ENCODE measurements around the gene PARN.
"Not testable (repeated sequence)": the region's sequence is repeated elsewhere in the genome, so short reads cannot be mapped to it uniquely, and the experiment has no call there.

Gene PARN

GRCh38 chr16:14548933-14549788 is 80.9 kb downstream of the PARN start:
- no peak for DNase-seq (ENCODE audit: low read depth)
- TF ChIP-seq MAX (IDR thresholded peaks at IDR 0.05; ENCODE audit: low read depth, low read length) (no peak), POLR2A (IDR thresholded peaks at IDR 0.05; ENCODE audit: extremely low read depth, insufficient read length) (no peak), CTCF (IDR thresholded peaks at IDR 0.05; ENCODE audit: low read depth, low read length) (no peak), MYC (IDR thresholded peaks at IDR 0.05; ENCODE audit: low read depth, low read length) (no peak)
- H3K4me3 ChIP-seq (ENCODE audit: low read depth, low read length): no peak overlapping the region

- no peak overlapping the region for H3K4me3 ChIP-seq (ENCODE audit: low read depth, low read length)
- no peak for TF ChIP-seq MYC (IDR thresholded peaks at IDR 0.05; ENCODE audit: low read depth, low read length)
- TF ChIP-seq CTCF (IDR thresholded peaks at IDR 0.05; ENCODE audit: low read depth, low read length): no peak
- TF ChIP-seq MAX (IDR thresholded peaks at IDR 0.05; ENCODE audit: low read depth, low read length): no peak
- no peak for TF ChIP-seq POLR2A (IDR thresholded peaks at IDR 0.05; ENCODE audit: extremely low read depth, insufficient read length)
- DNase-seq (ENCODE audit: low read depth): no peak
Observed at GRCh38 chr16:14545346-14545884, 84.6 kb downstream of the PARN start.

- not testable (repeated sequence) for H3K4me3 ChIP-seq (ENCODE audit: low read depth, low read length); DNase-seq (ENCODE audit: low read depth)
Observed at GRCh38 chr16:14544846-14545245, 85.2 kb downstream of the PARN start.

GRCh38 chr16:14539631-14540030 is 90.4 kb downstream of the PARN start:
- DNase-seq (ENCODE audit: low read depth): no peak
- TF ChIP-seq CTCF (IDR thresholded peaks at IDR 0.05; ENCODE audit: low read depth, low read length) (no peak), MYC (IDR thresholded peaks at IDR 0.05; ENCODE audit: low read depth, low read length) (no peak), POLR2A (IDR thresholded peaks at IDR 0.05; ENCODE audit: extremely low read depth, insufficient read length) (no peak), MAX (IDR thresholded peaks at IDR 0.05; ENCODE audit: low read depth, low read length) (no peak)
- no peak overlapping the region for H3K4me3 ChIP-seq (ENCODE audit: low read depth, low read length)

GRCh38 chr16:14539156-14539555 is 90.9 kb downstream of the PARN start:
- TF ChIP-seq CTCF (IDR thresholded peaks at IDR 0.05; ENCODE audit: low read depth, low read length) (no peak), MYC (IDR thresholded peaks at IDR 0.05; ENCODE audit: low read depth, low read length) (no peak), MAX (IDR thresholded peaks at IDR 0.05; ENCODE audit: low read depth, low read length) (no peak)

GRCh38 chr16:14538604-14539003 is 91.5 kb downstream of the PARN start:
- TF ChIP-seq CTCF (IDR thresholded peaks at IDR 0.05; ENCODE audit: low read depth, low read length): no peak
- no peak for TF ChIP-seq MYC (IDR thresholded peaks at IDR 0.05; ENCODE audit: low read depth, low read length)
- TF ChIP-seq POLR2A (IDR thresholded peaks at IDR 0.05; ENCODE audit: extremely low read depth, insufficient read length): no peak
- no peak for TF ChIP-seq MAX (IDR thresholded peaks at IDR 0.05; ENCODE audit: low read depth, low read length)
- H3K4me3 ChIP-seq (ENCODE audit: low read depth, low read length): no peak overlapping the region
- no peak for DNase-seq (ENCODE audit: low read depth)

More at GRCh38 chr16:14539156-14539555, 90.9 kb downstream of the PARN start:
- DNase-seq (ENCODE audit: low read depth): no peak
- H3K4me3 ChIP-seq (ENCODE audit: low read depth, low read length): no peak overlapping the region
